ENCODE results near the gene TAB2.

Gene TAB2

DNA sequence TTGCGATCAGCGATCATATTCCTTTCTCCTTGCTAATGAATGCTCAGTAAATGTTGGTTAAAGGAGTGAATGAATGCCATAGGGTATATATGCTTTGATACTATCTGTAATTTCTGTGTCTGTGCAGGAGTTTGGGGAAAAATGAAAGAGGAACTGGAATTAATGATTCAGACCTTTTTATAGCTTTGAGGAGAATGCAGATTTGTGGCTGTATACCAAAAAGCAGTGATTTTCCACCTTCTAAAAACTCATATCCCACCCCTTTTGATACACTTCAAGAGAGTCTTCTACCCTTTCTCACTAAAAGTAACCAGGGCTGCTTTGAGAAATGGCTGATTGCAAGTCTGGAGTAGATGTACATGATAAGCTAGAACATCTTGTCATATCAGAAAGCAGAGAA is 56.0 kb downstream of the TAB2 start:
- DNase-seq: no peak

DNA sequence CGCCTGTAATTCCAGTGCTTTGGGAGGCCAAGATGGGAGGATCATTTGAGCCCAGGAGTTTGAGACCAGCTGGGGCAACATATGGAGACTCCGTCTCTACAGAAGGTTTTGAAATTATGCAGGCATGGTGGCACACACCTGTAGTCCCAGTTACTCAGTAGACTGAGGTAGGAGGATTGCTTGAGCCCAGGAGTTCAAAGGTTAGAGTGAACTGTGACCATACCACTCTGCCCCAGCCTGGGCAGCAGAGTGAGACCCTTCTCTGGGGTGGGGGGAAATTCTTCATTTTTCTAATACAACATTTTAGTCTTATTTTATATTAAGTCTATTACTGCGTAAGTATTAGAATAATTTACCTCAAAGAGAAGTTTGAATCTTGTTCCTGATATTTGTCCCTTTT is 62.5 kb downstream of the TAB2 start:
- no peak for DNase-seq

- no peak for DNase-seq
These were observed 63.0 kb downstream of the TAB2 start for GRCh38 chr6:149380523-149380922.

DNA sequence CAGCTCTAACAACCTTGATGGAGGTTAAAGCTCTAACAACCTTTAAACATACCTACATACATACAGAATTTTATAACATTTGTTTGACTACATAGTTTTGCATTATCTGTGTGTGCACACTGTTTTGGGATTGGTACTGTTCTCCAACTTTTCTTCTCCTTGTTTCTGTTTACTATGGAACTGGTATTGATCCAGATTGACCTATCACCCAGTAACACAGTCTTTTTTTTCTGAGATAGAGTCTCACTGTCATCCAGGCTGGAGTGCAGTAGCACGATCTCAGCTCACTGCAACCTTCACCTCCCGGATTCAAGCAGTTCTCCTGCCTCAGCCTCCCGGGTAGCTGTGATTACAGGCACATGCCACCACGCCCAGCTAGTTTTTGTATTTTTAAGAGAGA is 65.9 kb downstream of the TAB2 start:
- no peak for DNase-seq

GRCh38 chr6:149384464-149384863 is 67.0 kb downstream of the TAB2 start:
- no peak for DNase-seq

GRCh38 chr6:149385998-149386646 is 68.6 kb downstream of the TAB2 start:
- DNase-seq: no peak

GRCh38 chr6:149387779-149388512 is 70.4 kb downstream of the TAB2 start:
- DNase-seq: no peak

DNA sequence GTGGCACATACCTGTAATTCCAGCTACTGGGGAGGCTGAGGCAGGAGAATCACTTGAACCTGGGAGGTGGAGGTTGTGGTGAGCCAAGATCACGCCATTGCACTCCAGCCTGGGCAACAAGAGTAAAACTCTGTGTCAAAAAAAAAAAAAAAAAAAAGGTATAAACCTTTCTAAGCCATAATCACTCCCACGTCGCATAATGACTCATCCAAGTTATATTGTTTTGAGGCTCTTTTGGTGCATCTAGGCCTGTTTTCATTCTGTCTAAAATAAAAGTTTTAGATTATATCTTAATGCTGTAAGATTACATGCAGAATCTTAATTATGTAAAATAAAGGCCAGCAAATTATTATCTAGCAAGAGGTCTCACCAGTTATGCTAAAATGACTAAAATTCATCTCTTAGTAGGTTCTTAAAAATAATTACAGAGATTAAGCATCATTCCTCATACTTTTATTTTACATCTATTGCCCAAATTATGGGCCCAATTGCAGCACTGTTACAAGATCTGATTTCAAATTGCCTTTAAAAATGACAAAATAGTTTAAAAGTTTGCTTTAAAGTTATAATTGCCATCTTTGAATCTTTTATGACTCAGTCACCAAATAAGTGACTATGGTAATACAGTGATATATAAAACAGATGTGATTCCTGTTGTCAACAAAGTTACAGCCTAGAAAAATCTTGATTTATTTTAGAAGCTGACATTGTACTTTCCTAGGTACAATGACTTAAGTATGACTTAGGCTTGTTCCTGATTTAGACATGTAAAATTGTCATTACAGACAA is 72.2 kb downstream of the TAB2 start:
- DNase-seq: no peak

DNA sequence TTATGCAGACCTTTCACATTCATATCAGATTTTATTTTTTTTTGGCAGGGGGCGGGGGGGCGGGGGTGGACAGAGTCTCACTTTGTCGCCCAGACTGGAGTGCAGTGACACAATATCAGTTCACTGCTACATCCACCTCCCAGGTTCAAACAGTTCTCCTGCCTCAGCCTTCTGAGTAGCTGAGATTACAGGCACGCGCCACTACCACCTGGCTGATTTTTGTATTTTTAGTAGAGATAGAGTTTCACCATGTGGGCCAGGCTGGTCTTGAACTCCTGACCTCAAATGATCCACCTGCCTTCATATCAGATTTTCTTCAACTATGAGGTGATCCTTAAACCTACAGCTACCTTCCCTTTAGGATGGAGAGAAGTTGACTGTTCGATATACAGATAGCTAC is 74.6 kb downstream of the TAB2 start:
- DNase-seq: no peak

DNA sequence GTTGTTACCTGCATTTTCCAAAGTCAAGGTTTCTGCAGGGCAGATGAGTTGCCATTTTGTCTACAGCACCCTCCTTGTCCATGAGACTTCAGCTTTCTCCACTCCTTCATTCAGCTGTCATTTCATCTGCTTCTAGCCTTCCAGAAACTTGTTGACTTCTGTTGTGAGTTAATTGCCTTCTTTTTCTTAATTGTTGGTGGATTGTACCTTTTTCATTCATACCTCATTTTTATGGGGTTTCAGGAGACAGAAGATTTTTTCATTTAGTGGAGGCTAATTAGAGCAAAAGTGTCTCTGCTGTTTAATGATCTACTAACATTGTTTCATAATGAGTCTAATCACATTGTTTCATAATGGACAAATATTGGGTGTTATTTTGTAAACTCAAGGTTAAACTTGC is 75.0 kb downstream of the TAB2 start:
- DNase-seq: no peak

DNA sequence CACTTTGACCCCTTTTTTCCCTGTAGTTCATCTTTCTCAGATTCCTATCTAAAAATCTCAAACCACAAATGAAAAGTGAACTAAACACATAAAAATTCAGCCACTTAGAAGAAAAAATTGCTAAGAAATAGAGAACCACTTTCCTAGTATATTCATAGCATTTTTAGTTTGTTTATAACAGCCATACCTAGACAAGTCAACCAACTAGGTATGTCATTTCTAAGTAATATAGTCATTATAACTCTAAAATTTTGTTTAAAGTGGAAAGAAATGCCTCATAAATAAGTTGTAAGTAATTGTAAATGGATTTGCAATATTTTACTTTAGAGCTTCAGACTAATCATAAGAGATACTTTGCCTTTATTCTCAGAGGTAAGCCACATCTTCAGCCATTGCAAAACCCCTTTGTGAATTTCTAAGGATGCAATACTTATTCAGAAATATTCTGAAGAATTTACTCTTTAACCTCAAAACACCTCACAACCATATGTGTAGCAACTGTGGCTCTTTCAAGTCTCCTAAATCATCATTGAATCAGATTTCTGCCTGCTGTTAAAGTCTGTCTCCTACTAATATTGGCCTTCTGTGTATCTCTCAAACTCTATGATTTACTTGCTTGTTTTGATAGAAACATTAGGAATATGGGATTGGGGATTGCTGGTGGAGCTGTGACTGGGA is 75.6 kb downstream of the TAB2 start:
- no peak for DNase-seq

GRCh38 chr6:149395185-149395584 is 77.7 kb downstream of the TAB2 start:
- no peak for DNase-seq

DNA sequence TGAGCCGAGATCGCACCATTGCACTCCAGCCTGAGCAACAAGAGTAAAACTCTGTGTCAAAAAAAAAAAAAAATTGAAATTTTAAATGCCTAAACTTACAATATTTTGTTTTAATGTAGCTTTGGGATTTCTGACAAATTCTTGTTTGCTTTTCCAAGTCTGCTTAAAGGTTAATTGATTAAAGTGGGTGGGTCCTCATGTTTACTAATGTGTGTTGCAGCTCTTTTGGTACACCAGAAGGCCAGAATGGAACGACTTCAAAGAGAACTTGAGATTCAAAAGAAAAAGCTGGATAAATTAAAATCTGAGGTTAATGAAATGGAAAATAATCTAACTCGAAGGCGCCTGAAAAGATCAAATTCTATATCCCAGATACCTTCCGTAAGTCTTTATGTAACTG is 79.9 kb downstream of the TAB2 start:
- DNase-seq: no peak

DNA sequence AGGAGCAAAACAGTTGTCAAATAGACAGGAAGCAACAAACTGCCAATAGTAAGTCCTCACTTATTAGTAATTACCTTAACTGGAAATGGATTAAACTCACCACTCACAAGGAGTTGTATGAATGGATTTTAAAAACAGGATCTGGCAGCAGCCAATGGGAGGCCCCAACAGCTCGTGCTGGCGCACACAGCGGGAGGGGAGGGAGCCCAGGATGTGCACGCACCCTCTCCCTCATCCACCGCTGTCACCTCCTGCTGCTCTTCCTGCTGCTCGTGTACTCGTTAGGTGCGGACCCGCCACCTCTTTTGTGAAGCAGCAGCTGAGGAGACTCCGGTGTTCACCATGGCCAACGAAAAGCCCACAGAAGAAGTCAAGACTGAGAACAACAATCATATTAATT is 82.5 kb downstream of the TAB2 start, which contains the start of gene SUMO4:
Gene SUMO4, plus strand, starts transcription at position 213 of the 400 bp plus-strand sequence. Its CDS starts 130 bp downstream, at position 343.
- DNase-seq: no peak

- no peak for DNase-seq
These were observed 86.0 kb downstream of the TAB2 start for GRCh38 chr6:149403534-149403933.

- DNase-seq: no peak
These were observed 88.6 kb downstream of the TAB2 start for GRCh38 chr6:149405823-149406765.

DNA sequence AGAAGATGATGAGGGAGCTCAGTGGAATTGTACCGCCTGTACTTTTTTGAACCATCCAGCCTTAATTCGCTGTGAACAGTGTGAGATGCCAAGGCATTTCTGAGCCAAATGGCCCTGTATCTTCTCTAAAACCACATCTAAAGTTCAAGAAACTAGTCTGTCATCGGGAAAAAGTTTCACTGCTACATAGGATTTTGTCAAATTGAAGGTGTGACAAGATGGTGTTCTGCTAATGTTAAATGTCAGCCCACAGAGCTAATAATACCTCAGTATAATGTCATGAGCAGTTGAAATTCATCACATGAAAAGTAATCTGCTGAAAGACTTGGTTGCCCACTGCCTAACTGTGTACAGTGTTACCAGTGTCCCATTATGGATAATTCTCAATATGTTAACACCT is 92.1 kb downstream of the TAB2 start:
- no peak for DNase-seq

DNA sequence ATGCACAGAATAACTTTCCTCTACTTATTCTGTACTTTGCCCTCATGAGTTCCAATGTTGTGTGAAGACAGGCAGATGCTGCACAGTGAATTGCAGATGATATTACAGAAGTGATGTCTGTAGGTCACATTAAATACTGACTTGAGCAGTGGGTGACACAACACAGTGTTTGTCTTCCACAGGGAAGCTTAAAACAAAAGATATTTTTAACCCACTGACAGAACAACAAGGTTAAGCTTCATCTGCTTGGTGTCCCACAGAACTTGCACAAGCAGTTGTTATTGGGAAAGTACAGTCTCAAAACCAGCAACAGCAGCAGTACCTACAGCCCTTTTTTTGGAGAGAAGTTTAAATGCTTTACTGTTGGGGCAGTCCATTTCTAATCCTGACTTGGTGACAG is 93.0 kb downstream of the TAB2 start:
- DNase-seq: no peak

DNA sequence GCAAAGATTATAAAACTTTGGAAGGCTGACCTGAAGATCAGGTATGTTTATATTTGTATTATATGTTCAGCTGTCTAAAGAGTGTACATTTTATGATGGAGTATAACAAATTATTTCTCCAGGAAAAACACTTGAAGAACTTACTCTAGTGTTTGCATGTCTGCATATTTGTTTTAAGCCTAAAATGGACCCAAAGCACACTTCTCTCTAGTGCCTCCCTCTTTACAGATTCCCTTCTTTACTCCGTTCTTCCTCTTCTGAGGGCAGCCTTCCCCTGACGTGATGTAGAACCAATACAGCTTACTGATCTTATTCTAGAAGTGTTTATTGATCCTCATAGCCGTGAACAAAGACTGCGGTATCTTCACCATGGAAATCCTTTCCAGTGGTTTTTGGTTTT is 96.5 kb downstream of the TAB2 start:
- no peak for DNase-seq

DNA sequence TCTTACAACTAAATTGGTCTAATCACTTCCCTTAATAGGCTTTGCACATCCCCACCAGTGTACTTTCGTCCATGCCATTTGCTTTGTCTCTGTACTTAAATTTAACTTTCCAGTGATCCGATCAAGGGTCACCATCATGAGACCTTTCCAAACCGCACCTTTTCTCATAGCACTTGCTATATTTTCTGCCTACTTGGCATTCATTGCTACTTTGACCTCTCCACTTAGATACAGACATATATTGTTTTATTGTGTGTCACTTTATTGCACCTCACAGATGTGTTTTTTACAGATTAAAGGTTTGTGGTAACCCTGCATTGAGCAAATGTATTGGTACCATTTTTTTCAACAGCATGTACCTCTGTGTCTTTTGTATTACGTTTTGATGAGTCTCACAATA is 97.3 kb downstream of the TAB2 start:
- no peak for DNase-seq

- DNase-seq: no peak
These were observed 102.3 kb downstream of the TAB2 start for GRCh38 chr6:149419696-149420404.

GRCh38 chr6:149421132-149421531 is 103.6 kb downstream of the TAB2 start:
- DNase-seq: no peak

Data from activated CD8-positive, alpha-beta memory T cell treated with anti-CD3 and anti-CD28 coated beads, Interleukin-2, amount 50 U/mL, for 48 hours (primary cell).